Adrenal gland (tissue), 5 donors: ENCODE results near the gene C15orf39.

Experiments used
- CTCF ChIP-seq, 6 experiments: fragments of 450-650 bp in 4 of 6; fragments of 200-600 bp in 2 of 6; sonication (generic) in 1 of 6; IDR thresholded peaks; 1 replicate in 5 of 6; 2 replicates in 1 of 6; pipeline versions ENCODE4 v1.5.1 to v1.8.0; 2016 to 2021; ENCODE audit warnings: antibody characterized with exemption in 6 of 6, mild to moderate bottlenecking in 2 of 6, moderate library complexity in 1 of 6
- POLR2A ChIP-seq, 2 donors: fragments of 450-650 bp; IDR thresholded peaks; one replicate each; pipeline ENCODE4 v1.6.1; 2017; ENCODE audit warnings: antibody characterized with exemption in 2 of 2, mild to moderate bottlenecking in 2 of 2, moderate library complexity in 1 of 2
- donor health status: DM: no; HTN: no; CAD: no.

- TF ChIP-seq POLR2A (IDR thresholded peaks at IDR 0.05) (no peak), CTCF (IDR thresholded peaks at IDR 0.05) (no peak)
Observed at GRCh38 chr15:75156326-75157215, 45.1 kb upstream of the C15orf39 start.
